ENCODE results near the gene UQCRHL. TPM values are rescaled to one million over a fixed set of nuclear protein-coding genes. Genes with fewer than 3 reads are reported as not detected.

The UQCRHL gene
- total RNA-seq, 5 donors from 2014 or later (not counting 1 experiment from before 2014, with no cell fraction given): 0.68 to 1.3 (median 1.1) TPM

- CTCF ChIA-PET: no interaction called here
- no peaks in the 10 kb centered on the region for H3K9me3 Mint-ChIP-seq
- H3K4me3 Mint-ChIP-seq: no peak overlapping the region
- H3K4me1 Mint-ChIP-seq: no peaks in the 10 kb centered on the region
- H3K27ac ChIP-seq (ENCODE audit: low read length): no peak overlapping the region
- no peaks in the 10 kb centered on the region for H3K4me1 ChIP-seq (ENCODE audit: control insufficient read depth in 1 of 2, extremely low read depth in 1 of 2, insufficient read depth in 2 of 2, low read length in 2 of 2)
- 69% methylated on average over 4 of the region's 6 CpGs for WGBS (ENCODE audit: insufficient coverage)
- no peak overlapping the region for H3K27ac Mint-ChIP-seq
- no peak overlapping the region for H3K4me3 ChIP-seq (ENCODE audit: control insufficient read depth in 1 of 2, extremely low read depth in 1 of 2, low read length in 1 of 2)
- POLR2A ChIA-PET: no interaction called here
- peaks cover 9 to 14% of the 10 kb centered on the region in 2 donors for H3K27me3 Mint-ChIP-seq
- ATAC-seq (replicated peaks in 1 of 4) (no peak), DNase-seq (no peak)
- no peaks in the 10 kb centered on the region for H3K36me3 ChIP-seq (ENCODE audit: control insufficient read depth in 2 of 2, extremely low read depth in 1 of 2, insufficient read depth in 1 of 2, low read length in 1 of 2)
- no peaks in the 10 kb centered on the region for H3K9me3 ChIP-seq
- no peaks in the 10 kb centered on the region for H3K36me3 Mint-ChIP-seq
- H3K27me3 ChIP-seq (replicated peaks in 1 of 2; ENCODE audit: control insufficient read depth in 2 of 2, extremely low read depth in 1 of 2, insufficient read depth in 2 of 2, low read length in 1 of 2): peaks cover 0 to 40% of the 10 kb centered on the region in 2 experiments
Observed at GRCh38 chr1:15771836-15772515, 35.5 kb downstream of the UQCRHL start.

- H3K9me3 ChIP-seq: no peaks in the 10 kb centered on the region
- H3K4me1 Mint-ChIP-seq: no peaks in the 10 kb centered on the region
- ATAC-seq (replicated peaks in 1 of 4): no peak
- H3K4me1 ChIP-seq (ENCODE audit: control insufficient read depth in 1 of 2, extremely low read depth in 1 of 2, insufficient read depth in 2 of 2, low read length in 2 of 2): no peaks in the 10 kb centered on the region
- POLR2A ChIA-PET: no interaction called here
- H3K27ac ChIP-seq (ENCODE audit: low read length): no peak overlapping the region
- H3K27me3 ChIP-seq (replicated peaks in 1 of 2; ENCODE audit: control insufficient read depth in 2 of 2, extremely low read depth in 1 of 2, insufficient read depth in 2 of 2, low read length in 1 of 2): peaks cover 0 to 46% of the 10 kb centered on the region in 2 experiments
- H3K27ac Mint-ChIP-seq: no peak overlapping the region
- H3K9me3 Mint-ChIP-seq: no peaks in the 10 kb centered on the region
- H3K27me3 Mint-ChIP-seq: peaks cover 9 to 19% of the 10 kb centered on the region in 2 donors
- H3K4me3 Mint-ChIP-seq: no peak overlapping the region
- no peaks in the 10 kb centered on the region for H3K36me3 Mint-ChIP-seq
- CTCF ChIA-PET: no interaction called here
- 86% methylated on average over 12 of the region's 14 CpGs for whole genome bisulfite sequencing (ENCODE audit: insufficient coverage)
- DNase-seq: no peak
- H3K4me3 ChIP-seq (ENCODE audit: control insufficient read depth in 1 of 2, extremely low read depth in 1 of 2, low read length in 1 of 2): no peak overlapping the region
- H3K36me3 ChIP-seq (ENCODE audit: control insufficient read depth in 2 of 2, extremely low read depth in 1 of 2, insufficient read depth in 1 of 2, low read length in 1 of 2): no peaks in the 10 kb centered on the region
Observed at GRCh38 chr1:15770313-15770962, 37.0 kb downstream of the UQCRHL start.

- Mint-ChIP-seq H3K4me1 (no peaks in the 10 kb centered on the region), H3K27ac (no peak overlapping the region), H3K36me3 (no peaks in the 10 kb centered on the region), H3K9me3 (no peaks in the 10 kb centered on the region), H3K27me3 (peaks cover 13 to 30% of the 10 kb centered on the region in 2 donors), H3K4me3 (no peak overlapping the region)
- Histone ChIP-seq H3K27ac (ENCODE audit: low read length) (no peak overlapping the region), H3K9me3 (no peaks in the 10 kb centered on the region), H3K4me3 (ENCODE audit: control insufficient read depth in 1 of 2, extremely low read depth in 1 of 2, low read length in 1 of 2) (no peak overlapping the region), H3K4me1 (ENCODE audit: control insufficient read depth in 1 of 2, extremely low read depth in 1 of 2, insufficient read depth in 2 of 2, low read length in 2 of 2) (no peaks in the 10 kb centered on the region), H3K36me3 (ENCODE audit: control insufficient read depth in 2 of 2, extremely low read depth in 1 of 2, insufficient read depth in 1 of 2, low read length in 1 of 2) (no peaks in the 10 kb centered on the region), H3K27me3 (replicated peaks in 1 of 2; ENCODE audit: control insufficient read depth in 2 of 2, extremely low read depth in 1 of 2, insufficient read depth in 2 of 2, low read length in 1 of 2) (peaks cover 0 to 54% of the 10 kb centered on the region in 2 experiments)
- ChIA-PET CTCF (no interaction called here), POLR2A (no interaction called here)
- no peak for ATAC-seq (replicated peaks in 1 of 4)
- no peak for DNase-seq
- 85% methylated on average over 4 of the region's 7 CpGs for WGBS (ENCODE audit: insufficient coverage)
Observed at GRCh38 chr1:15768388-15768787, 39.1 kb downstream of the UQCRHL start.

- WGBS (ENCODE audit: insufficient coverage): 83% methylated on average over 4 of the region's 5 CpGs
- no peak overlapping the region for H3K27ac Mint-ChIP-seq
Observed at GRCh38 chr1:15767941-15768340, 39.5 kb downstream of the UQCRHL start.

GRCh38 chr1:15765495-15766194 lies 41.8 kb downstream of the UQCRHL start:
- Mint-ChIP-seq H3K9me3 (no peaks in the 10 kb centered on the region), H3K27me3 (peaks cover 5 to 34% of the 10 kb centered on the region in 2 donors), H3K4me1 (no peaks in the 10 kb centered on the region), H3K4me3 (no peak overlapping the region), H3K27ac (no peak overlapping the region), H3K36me3 (no peaks in the 10 kb centered on the region)
- POLR2A ChIA-PET: no interaction called here
- Histone ChIP-seq H3K27me3 (replicated peaks in 1 of 2; ENCODE audit: control insufficient read depth in 2 of 2, extremely low read depth in 1 of 2, insufficient read depth in 2 of 2, low read length in 1 of 2) (peaks cover 5 to 47% of the 10 kb centered on the region in 2 experiments), H3K9me3 (no peaks in the 10 kb centered on the region), H3K36me3 (ENCODE audit: control insufficient read depth in 2 of 2, extremely low read depth in 1 of 2, insufficient read depth in 1 of 2, low read length in 1 of 2) (no peaks in the 10 kb centered on the region), H3K4me3 (ENCODE audit: control insufficient read depth in 1 of 2, extremely low read depth in 1 of 2, low read length in 1 of 2) (no peak overlapping the region), H3K4me1 (ENCODE audit: control insufficient read depth in 1 of 2, extremely low read depth in 1 of 2, insufficient read depth in 2 of 2, low read length in 2 of 2) (no peaks in the 10 kb centered on the region), H3K27ac (ENCODE audit: low read length) (no peak overlapping the region)
- no peak for ATAC-seq (replicated peaks in 1 of 4)
- no peak for DNase-seq
- 79% methylated on average over 19 of the region's 20 CpGs for WGBS (ENCODE audit: insufficient coverage)
- CTCF ChIA-PET: interaction anchor here in 1 of 2 donors (0.6 kb wide), 1 partner anchor 133 kb away, joined by 5 read pairs; no protein-coding TSS in a partner anchor

More at GRCh38 chr1:15767941-15768340, 39.5 kb downstream of the UQCRHL start:
- H3K36me3 Mint-ChIP-seq: no peaks in the 10 kb centered on the region
- Histone ChIP-seq H3K9me3 (no peaks in the 10 kb centered on the region), H3K27ac (ENCODE audit: low read length) (no peak overlapping the region), H3K27me3 (replicated peaks in 1 of 2; ENCODE audit: control insufficient read depth in 2 of 2, extremely low read depth in 1 of 2, insufficient read depth in 2 of 2, low read length in 1 of 2) (peaks cover 0 to 51% of the 10 kb centered on the region in 2 experiments), H3K36me3 (ENCODE audit: control insufficient read depth in 2 of 2, extremely low read depth in 1 of 2, insufficient read depth in 1 of 2, low read length in 1 of 2) (no peaks in the 10 kb centered on the region), H3K4me3 (ENCODE audit: control insufficient read depth in 1 of 2, extremely low read depth in 1 of 2, low read length in 1 of 2) (no peak overlapping the region), H3K4me1 (ENCODE audit: control insufficient read depth in 1 of 2, extremely low read depth in 1 of 2, insufficient read depth in 2 of 2, low read length in 2 of 2) (no peaks in the 10 kb centered on the region)
- ChIA-PET CTCF (no interaction called here), POLR2A (no interaction called here)
- H3K4me3 Mint-ChIP-seq: no peak overlapping the region
- DNase-seq (no peak), ATAC-seq (replicated peaks in 1 of 4) (no peak)
- H3K27me3 Mint-ChIP-seq: peaks cover 13 to 30% of the 10 kb centered on the region in 2 donors
- H3K4me1 Mint-ChIP-seq: no peaks in the 10 kb centered on the region
- no peaks in the 10 kb centered on the region for H3K9me3 Mint-ChIP-seq

- Histone ChIP-seq H3K27me3 (replicated peaks in 1 of 2; ENCODE audit: control insufficient read depth in 2 of 2, extremely low read depth in 1 of 2, insufficient read depth in 2 of 2, low read length in 1 of 2) (peaks cover 7 to 51% of the 10 kb centered on the region in 2 experiments), H3K36me3 (ENCODE audit: control insufficient read depth in 2 of 2, extremely low read depth in 1 of 2, insufficient read depth in 1 of 2, low read length in 1 of 2) (no peaks in the 10 kb centered on the region), H3K4me1 (ENCODE audit: control insufficient read depth in 1 of 2, extremely low read depth in 1 of 2, insufficient read depth in 2 of 2, low read length in 2 of 2) (no peaks in the 10 kb centered on the region), H3K4me3 (ENCODE audit: control insufficient read depth in 1 of 2, extremely low read depth in 1 of 2, low read length in 1 of 2) (no peak overlapping the region), H3K27ac (ENCODE audit: low read length) (no peak overlapping the region), H3K9me3 (no peaks in the 10 kb centered on the region)
- H3K4me3 Mint-ChIP-seq: no peak overlapping the region
- H3K27ac Mint-ChIP-seq: no peak overlapping the region
- H3K4me1 Mint-ChIP-seq: no peaks in the 10 kb centered on the region
- peaks cover 9 to 38% of the 10 kb centered on the region in 2 donors for H3K27me3 Mint-ChIP-seq
- DNase-seq (no peak), ATAC-seq (replicated peaks in 1 of 4) (no peak)
- no peaks in the 10 kb centered on the region for H3K9me3 Mint-ChIP-seq
- H3K36me3 Mint-ChIP-seq: no peaks in the 10 kb centered on the region
- CTCF ChIA-PET: no interaction called here
- POLR2A ChIA-PET: no interaction called here
- WGBS (ENCODE audit: insufficient coverage): 81% methylated on average over 12 of the region's 15 CpGs
Observed at GRCh38 chr1:15764890-15765289, 42.6 kb downstream of the UQCRHL start.

Data from T-cell (primary cell).